Effector memory CD8-positive, alpha-beta T cell (primary cell): Measurements from ENCODE around the gene DTNB.
"Not testable (repeated sequence)": the region's sequence is repeated elsewhere in the genome, so short reads cannot be mapped to it uniquely, and the experiment has no call there.

Source experiments
- ATAC-seq: fragments of 150-1000 bp; cut with Tn5 transposase; replicated peaks from 2 replicates; pipeline ENCODE4 v1.10.0; 2021; ENCODE audit warnings: mild to moderate bottlenecking, moderate library complexity
- DNase-seq, 3 experiments: peaks; one replicate each; pipeline ENCODE4 v3.0.0; 2021
- H3K27ac Mint-ChIP-seq, 2 donors: one replicate each; pipeline ENCODE4 v1.8.0; 2022; ENCODE audit warnings: mild to moderate bottlenecking in 2 of 2, mixed read lengths in 2 of 2, moderate library complexity in 2 of 2
- H3K27me3 Mint-ChIP-seq, 2 donors: one replicate each; pipeline ENCODE4 v1.8.0; 2022; ENCODE audit warnings: mixed read lengths in 2 of 2
- H3K36me3 Mint-ChIP-seq: one replicate; pipeline ENCODE4 v1.8.0; 2022; ENCODE audit warnings: mild to moderate bottlenecking, moderate library complexity, mixed read lengths; ENCODE audit not compliant: insufficient read depth
- H3K4me1 Mint-ChIP-seq, 2 donors: one replicate each; pipeline ENCODE4 v1.8.0; 2022; ENCODE audit warnings: low read depth in 2 of 2, mixed read lengths in 2 of 2
- H3K4me3 Mint-ChIP-seq, 2 donors: one replicate each; pipeline ENCODE4 v1.8.0; 2022; ENCODE audit warnings: mild to moderate bottlenecking in 2 of 2, mixed read lengths in 2 of 2, moderate library complexity in 2 of 2
- H3K9me3 Mint-ChIP-seq, 2 donors: one replicate each; pipeline ENCODE4 v1.8.0; 2022; ENCODE audit warnings: mixed read lengths in 2 of 2

Gene DTNB

DNA sequence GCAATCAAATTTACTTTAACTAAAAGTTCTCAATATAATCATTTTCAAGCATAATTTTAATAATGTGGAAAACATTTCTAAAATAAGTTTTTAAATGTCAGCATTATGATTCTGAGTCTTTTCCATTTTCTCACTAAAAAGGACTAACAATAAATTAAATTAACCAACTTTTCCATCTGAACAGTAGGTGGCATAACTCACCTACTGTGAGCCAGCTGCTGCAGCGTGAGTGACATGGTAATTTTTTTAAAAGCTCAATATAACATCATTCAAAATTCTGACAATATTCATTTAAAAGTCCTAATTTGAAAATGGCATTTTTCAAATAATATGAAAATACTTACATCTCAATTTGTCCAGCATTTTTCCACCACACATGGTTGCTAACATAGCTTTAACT lies 66.5 kb downstream of the DTNB start:
- Mint-ChIP-seq H3K27me3 (no peaks in the 10 kb centered on the region), H3K27ac (no peak overlapping the region), H3K36me3 (no peaks in the 10 kb centered on the region), H3K4me1 (no peaks in the 10 kb centered on the region), H3K9me3 (no peaks in the 10 kb centered on the region), H3K4me3 (no peak overlapping the region)
- DNase-seq (no peak), ATAC-seq (no peak)

DNA sequence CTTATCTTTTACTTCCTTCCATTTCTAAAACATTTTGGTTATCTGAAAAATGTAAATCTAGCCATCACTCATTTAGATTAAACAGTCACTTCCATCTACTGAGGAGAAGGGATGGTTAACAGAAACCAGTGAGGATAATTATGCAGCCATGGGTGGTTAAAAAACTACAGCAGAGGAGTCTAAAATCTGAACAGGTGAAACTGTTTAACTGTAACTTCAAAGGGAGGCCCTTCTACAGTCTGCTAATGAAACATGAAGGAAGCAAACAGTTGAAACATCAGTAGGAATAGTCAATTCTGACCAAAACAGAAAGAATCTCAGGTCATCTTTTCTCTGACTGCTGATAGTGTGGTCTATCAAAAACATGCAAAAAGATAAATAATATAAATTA lies 71.0 kb downstream of the DTNB start:
- ATAC-seq, result no peak
- Mint-ChIP-seq H3K27ac (no peak overlapping the region), H3K36me3 (no peaks in the 10 kb centered on the region)

DNA sequence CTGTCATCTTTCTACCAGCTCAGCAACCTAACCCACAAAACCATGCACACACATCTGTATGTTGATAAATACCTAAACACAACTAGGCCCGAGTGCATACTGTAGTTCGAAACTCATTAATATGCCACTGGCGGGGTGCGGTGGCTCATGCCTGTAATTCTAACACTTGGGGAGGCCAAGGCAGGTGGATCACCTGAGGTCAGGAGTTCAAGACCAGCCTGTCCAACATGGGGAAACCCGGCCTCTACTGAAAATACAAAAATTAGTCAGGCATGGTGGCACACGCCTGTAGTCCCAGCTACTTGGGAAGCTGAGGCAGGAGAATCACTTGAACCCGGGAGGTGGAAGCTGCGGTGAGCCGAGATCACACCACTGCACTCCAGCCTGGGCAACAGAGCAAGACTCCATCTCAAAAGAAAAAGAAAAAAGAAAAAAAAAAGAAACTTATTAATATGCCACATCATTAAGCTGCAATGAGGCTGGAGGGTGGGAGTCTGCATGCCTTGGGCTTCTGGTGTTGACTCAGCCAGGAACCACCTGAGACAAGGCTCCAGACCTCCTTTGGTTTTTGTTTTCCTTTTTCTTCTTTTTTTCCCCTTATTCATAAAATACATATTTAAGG lies 71.6 kb downstream of the DTNB start:
- not testable (repeated sequence) for ATAC-seq, H3K4me1 Mint-ChIP-seq, DNase-seq, H3K9me3 Mint-ChIP-seq, H3K36me3 Mint-ChIP-seq, H3K27me3 Mint-ChIP-seq, H3K4me3 Mint-ChIP-seq
- peak overlapping the region in 1 of 2 donors; percentile 33 for H3K27ac Mint-ChIP-seq

More for the DNA sequence above, 71.0 kb downstream of the DTNB start:
- no peaks in the 10 kb centered on the region for H3K27me3 Mint-ChIP-seq
- no peak for DNase-seq
- H3K4me3 Mint-ChIP-seq, result no peak overlapping the region
- no peaks in the 10 kb centered on the region for H3K4me1 Mint-ChIP-seq
- H3K9me3 Mint-ChIP-seq, result no peaks in the 10 kb centered on the region

DNA sequence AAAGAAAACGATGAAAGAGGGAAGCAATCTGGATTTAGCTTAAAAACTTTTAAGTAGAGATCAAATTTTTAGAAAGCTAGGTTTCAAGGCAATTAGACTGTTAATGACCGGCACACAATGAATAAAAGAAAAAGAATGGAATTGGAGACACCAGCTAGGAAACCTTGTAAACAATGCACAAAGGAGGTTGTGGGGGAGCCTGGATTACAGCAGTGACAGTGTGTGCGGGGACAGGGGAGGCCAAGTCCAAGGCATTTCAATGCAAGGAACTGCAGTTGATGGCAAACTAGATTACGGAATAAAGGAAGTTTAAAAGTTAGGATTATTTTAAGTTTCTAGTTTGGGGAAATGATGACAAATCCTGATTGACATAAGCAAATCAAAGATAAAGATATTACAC lies 74.5 kb downstream of the DTNB start:
- Mint-ChIP-seq H3K4me1 (no peaks in the 10 kb centered on the region), H3K27ac (no peak overlapping the region)
- ATAC-seq, result no peak

DNA sequence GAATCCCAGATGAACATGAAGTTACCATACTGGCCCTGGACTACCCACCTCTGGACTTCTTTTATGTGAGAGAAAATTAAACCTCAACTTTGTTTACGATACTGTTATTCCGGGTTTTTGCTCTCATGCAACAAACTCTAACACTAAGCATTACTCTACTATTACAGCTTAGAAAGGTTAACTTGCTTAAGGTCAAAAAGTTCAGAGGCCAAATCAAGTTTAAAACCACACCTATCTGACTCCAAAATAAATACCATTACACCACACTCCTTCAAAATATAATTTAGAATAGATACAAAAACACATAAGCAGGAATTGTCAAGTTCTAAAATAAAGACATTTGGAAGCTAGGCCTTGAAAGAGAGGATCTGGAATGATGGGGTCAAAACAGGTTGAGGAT lies 75.0 kb downstream of the DTNB start:
- DNase-seq (no peak), ATAC-seq (no peak)
- no peak overlapping the region for H3K27ac Mint-ChIP-seq
- H3K27me3 Mint-ChIP-seq, result no peaks in the 10 kb centered on the region
- peaks cover 6% of the 10 kb centered on the region for H3K36me3 Mint-ChIP-seq
- no peaks in the 10 kb centered on the region for H3K4me1 Mint-ChIP-seq
- H3K4me3 Mint-ChIP-seq, result no peak overlapping the region
- H3K9me3 Mint-ChIP-seq, result no peaks in the 10 kb centered on the region

More for the DNA sequence above, 74.5 kb downstream of the DTNB start:
- DNase-seq, result no peak
- Mint-ChIP-seq H3K9me3 (no peaks in the 10 kb centered on the region), H3K36me3 (peaks cover 6% of the 10 kb centered on the region), H3K4me3 (no peak overlapping the region), H3K27me3 (no peaks in the 10 kb centered on the region)

DNA sequence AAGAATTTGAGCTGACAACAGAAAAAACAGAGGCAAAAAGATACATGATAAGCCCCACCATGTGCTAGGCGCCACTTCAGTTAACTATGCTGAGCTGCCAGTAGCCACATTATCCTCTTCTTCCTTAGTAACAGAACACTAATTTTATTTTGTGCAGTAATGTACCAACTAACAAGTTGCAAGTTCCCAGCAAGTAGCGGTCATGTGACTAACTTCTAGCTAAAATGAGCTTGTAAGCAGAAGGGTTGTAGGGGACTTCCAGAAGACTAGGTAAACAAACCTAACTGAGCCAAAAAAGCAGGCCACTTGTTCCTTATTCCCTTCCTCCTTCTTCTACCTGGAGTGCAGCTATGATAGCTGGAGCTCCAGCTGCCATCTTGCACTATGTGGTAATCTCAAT lies 75.5 kb downstream of the DTNB start:
- Mint-ChIP-seq H3K27ac (no peak overlapping the region), H3K4me3 (no peak overlapping the region), H3K27me3 (no peaks in the 10 kb centered on the region), H3K36me3 (peaks cover 6% of the 10 kb centered on the region), H3K9me3 (no peaks in the 10 kb centered on the region), H3K4me1 (no peaks in the 10 kb centered on the region)
- DNase-seq, result no peak
- no peak for ATAC-seq

DNA sequence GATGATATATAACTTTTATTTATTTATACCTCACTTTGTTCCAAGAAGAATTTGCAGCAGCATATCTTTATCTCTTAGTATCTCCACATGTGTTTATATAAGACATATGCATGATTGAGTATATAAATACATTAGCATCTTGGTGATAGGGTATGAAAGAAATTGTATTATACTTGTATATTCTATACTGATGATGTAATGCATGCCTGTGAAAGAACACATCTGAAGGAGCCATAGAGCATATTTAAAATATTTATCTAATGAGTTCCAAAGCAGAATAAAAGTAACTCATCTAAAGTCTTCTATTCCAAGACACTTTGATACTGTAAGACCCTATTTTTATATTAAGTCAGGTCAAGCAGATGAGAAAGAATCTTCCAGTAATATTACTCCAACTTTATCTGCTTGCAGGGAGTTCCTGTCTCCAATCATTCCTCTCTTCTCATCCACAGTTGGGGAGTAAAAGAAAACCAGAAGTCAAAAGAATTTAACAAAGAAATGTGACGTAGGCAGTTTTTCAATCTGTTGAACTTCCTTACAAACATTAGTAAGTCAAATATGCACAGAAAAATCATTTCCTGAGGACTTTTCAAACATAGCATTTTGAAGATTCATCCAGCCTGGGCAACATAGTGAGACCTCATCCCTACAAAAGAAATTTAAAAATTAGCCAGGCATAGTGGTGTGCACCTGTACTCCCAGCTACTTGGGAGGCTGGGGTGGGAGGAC lies 76.7 kb downstream of the DTNB start:
- peak overlapping the region in 1 of 2 donors; percentile 57 for H3K27ac Mint-ChIP-seq
- no peak for DNase-seq
- no peak for ATAC-seq
- H3K4me3 Mint-ChIP-seq, result no peak overlapping the region
- H3K36me3 Mint-ChIP-seq, result peaks cover 6% of the 10 kb centered on the region
- peaks cover 0 to 5% of the 10 kb centered on the region in 2 donors for H3K4me1 Mint-ChIP-seq
- H3K9me3 Mint-ChIP-seq, result no peaks in the 10 kb centered on the region
- H3K27me3 Mint-ChIP-seq, result no peaks in the 10 kb centered on the region

DNA sequence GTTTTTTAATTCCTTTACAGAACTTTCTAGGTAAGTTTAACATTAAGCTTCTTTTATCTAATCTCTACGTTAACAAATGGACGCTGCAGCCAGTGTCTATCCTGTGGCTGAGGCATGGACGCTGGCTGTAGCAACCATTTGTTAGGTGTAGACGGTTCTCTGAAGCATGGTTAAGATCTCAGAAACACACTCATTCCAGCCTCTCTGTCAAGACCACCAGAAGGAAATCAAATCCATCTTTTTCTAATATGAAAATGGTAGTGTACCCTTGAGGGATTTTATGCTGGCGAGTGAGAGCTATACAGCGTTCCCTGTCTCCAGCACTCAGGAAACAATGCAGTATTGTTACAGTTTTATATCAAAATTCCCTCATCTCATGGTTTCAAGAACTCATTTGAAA lies 78.0 kb downstream of the DTNB start:
- no peak for ATAC-seq
- Mint-ChIP-seq H3K4me3 (no peak overlapping the region), H3K27ac (no peak overlapping the region), H3K4me1 (peaks cover 2 to 5% of the 10 kb centered on the region in 2 donors), H3K27me3 (no peaks in the 10 kb centered on the region), H3K9me3 (no peaks in the 10 kb centered on the region), H3K36me3 (peaks cover 9% of the 10 kb centered on the region)
- no peak for DNase-seq

DNA sequence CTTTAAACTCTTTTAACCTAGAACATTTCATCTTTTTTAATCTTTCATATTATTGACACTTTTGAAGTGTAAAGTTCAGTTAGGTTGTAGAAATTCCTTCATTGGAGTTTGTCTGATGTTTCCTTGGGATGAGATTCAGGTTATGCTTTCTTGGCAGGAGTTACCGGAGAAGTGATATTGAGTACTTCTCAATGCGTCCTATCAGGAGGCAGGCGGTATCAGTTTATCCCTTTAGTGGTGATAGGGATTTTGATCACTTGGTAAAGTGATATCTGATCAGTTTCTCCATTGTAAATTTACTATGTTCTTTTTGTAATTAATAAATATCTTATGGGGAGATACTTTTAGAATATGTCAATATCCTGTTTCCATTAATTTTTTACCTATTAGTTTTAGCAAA lies 78.4 kb downstream of the DTNB start:
- Mint-ChIP-seq H3K9me3 (no peaks in the 10 kb centered on the region), H3K36me3 (peaks cover 9% of the 10 kb centered on the region), H3K4me3 (no peak overlapping the region), H3K27me3 (no peaks in the 10 kb centered on the region), H3K4me1 (peaks cover 2 to 5% of the 10 kb centered on the region in 2 donors), H3K27ac (peak overlapping the region in 1 of 2 donors; percentile 1)
- no peak for ATAC-seq
- DNase-seq, result no peak

DNA sequence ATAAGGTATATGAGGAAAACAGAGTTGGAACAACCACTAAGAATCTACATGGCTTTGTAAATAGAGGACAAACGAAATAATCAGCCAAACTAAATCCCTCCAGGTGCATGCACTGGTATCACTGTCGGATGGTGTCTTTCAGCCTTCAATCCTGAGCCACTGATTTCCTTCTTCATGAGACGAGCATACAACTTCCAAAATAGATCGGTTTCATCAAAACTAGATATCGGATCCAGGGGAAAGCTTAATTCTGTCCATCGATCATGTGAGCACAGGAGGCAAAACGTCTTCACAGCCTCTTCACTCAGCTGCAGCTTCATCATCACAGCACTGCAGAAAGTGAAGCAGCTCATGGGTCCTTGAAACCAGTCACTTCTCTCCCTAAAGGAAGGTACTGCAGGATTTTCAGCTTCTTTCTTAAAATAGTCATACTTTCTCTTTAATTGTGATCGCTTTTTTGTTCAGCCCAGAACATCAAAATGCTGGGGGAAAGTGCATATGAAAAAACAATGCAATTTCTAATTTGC lies 80.5 kb downstream of the DTNB start:
- Mint-ChIP-seq H3K36me3 (peaks cover 9% of the 10 kb centered on the region), H3K27me3 (no peaks in the 10 kb centered on the region), H3K4me1 (peaks cover 7 to 14% of the 10 kb centered on the region in 2 donors), H3K4me3 (peak overlapping the region in 1 of 2 donors; percentile 27), H3K9me3 (no peaks in the 10 kb centered on the region), H3K27ac (peak overlapping the region; percentile 86 to 94)
- DNase-seq (no peak), ATAC-seq (no peak)

DNA sequence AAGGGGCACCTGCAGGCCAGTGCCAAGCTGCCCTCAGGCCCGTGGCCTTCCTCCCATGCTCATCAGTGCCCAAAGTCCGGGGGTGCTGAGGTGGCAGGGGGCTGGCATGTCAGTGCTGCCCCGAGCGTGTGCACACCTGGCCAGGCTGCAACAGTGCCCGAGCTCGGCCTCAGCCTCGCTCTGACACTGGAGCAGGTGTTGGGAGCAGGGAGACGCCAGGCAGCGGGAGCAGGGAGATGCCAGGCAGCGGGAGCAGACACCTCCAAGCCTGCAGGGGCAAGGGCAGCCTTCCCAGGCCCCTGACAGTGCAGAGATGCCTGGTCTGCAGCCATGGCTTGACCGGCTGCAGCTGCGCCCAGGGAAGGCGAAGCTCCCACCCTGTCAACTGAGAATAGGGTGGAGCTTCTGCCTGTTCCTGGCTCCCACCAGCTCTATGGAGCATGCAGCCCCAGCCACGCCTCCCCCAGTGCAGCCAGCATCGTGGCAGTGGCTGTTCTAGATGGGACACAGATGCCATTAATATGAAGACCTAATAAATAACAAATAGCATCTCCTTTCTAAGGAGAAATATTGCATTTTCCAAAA lies 82.4 kb downstream of the DTNB start:
- Mint-ChIP-seq H3K4me3 (peak overlapping the region in 1 of 2 donors; percentile 46), H3K27ac (peak overlapping the region; percentile 86 to 94), H3K4me1 (peaks cover 10 to 14% of the 10 kb centered on the region in 2 donors), H3K27me3 (no peaks in the 10 kb centered on the region), H3K36me3 (peaks cover 4% of the 10 kb centered on the region), H3K9me3 (no peaks in the 10 kb centered on the region)
- no peak for DNase-seq
- ATAC-seq, result no peak

DNA sequence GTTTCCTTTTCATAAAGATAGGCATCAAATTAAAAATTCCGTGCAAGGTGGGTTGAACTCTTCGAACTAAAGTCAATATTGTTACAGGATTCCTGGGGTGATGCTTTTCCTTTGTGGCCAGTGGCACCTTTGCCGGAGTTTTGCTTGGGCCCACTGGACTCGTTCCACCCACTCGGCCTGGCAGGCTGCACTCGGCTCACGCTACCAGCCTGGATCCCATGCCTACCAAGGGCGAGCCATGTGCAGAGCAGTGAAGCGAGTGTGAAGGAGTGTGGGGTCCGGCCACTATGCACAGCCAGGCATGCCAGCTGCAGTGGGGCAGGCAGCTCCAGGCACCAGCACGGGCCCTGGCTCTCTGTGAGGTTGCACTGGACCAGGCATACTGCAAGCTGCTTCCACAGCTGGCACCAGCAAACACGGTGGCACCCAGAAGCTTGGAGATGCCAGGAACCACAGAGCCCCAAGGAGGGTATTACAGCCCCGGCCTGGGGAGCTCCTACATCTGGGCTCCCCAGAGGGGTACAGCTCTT lies 83.6 kb downstream of the DTNB start:
- Mint-ChIP-seq H3K9me3 (no peaks in the 10 kb centered on the region), H3K27ac (no peak overlapping the region)
- ATAC-seq, result no peak

DNA sequence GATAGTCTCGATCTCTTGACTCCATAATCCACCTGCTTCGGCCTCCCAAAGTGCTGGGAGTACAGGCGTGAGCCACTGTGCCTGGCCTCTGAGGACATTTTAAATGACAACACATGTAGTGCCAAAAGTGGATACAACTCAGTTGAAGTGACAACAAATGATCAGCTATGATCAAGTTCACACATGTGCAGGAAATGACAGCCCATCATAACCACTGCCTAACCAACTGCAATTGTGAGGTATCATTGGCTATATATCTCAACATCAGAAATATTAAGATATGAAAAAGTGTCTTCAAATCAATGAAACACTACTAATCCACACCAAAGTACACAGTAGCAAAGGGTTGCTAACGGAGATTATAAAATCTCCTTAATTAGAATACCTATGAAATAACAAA lies 84.8 kb downstream of the DTNB start:
- H3K9me3 Mint-ChIP-seq, result no peaks in the 10 kb centered on the region
- ATAC-seq (peak; percentile 60), DNase-seq (no peak)
- peaks cover 4% of the 10 kb centered on the region for H3K36me3 Mint-ChIP-seq
- no peak overlapping the region for H3K4me3 Mint-ChIP-seq
- H3K4me1 Mint-ChIP-seq, result peaks cover 10 to 14% of the 10 kb centered on the region in 2 donors
- H3K27ac Mint-ChIP-seq, result peak overlapping the region; percentile 26 to 75
- no peaks in the 10 kb centered on the region for H3K27me3 Mint-ChIP-seq

More for the DNA sequence above, 83.6 kb downstream of the DTNB start:
- Mint-ChIP-seq H3K27me3 (no peaks in the 10 kb centered on the region), H3K36me3 (peaks cover 4% of the 10 kb centered on the region), H3K4me3 (no peak overlapping the region), H3K4me1 (peaks cover 10 to 14% of the 10 kb centered on the region in 2 donors)
- DNase-seq, result no peak
